Measurements from ENCODE around the gene ARAP2.

ARAP2 gene

DNA sequence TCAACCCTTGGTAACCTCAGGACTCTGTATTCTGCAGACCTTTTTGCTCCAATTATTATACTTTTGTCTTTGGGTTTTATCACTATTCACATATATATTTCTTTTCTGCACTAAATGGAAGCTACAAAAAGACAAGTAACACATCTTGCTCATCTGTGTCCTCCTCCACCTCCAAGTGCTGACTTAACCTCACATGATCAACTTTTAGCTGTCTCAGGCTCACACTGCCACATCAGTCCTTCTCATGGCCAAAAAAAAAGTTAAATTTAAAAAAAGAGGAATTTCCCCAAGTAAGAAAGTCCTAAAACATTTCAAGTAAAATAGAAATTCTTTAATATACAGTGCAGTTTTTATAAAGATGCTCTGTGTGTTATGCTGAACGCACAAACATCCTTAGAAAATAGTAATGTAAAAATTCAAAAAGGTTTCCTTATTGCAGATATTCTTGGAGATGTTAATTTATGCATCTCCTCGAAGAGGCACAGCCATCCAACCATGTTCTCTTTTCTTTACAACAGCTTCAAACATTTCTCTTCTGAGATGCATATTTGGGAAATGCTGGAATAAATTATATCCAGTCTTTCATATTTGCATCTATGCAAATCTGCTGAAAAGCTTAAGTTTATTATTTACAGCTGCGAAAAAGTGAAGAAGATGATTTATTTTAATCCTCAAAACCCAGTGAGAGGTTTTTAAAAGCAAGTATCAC, 37.6 kb downstream of the ARAP2 start:
- Histone ChIP-seq H3K27me3 (replicated peaks) (no peaks in the 10 kb centered on the region), H3K27ac (no peak overlapping the region), H3K4me3 (ENCODE audit: low read depth, low read length) (no peak overlapping the region), H3K36me3 (replicated peaks) (no peaks in the 10 kb centered on the region)
- in situ Hi-C loops (cut with HindIII; ENCODE audit: low pct_ligation_motif_present, low sequenced_read_pairs), result no loop called here
- no peak for DNase-seq
- TF ChIP-seq, protein P1, sequence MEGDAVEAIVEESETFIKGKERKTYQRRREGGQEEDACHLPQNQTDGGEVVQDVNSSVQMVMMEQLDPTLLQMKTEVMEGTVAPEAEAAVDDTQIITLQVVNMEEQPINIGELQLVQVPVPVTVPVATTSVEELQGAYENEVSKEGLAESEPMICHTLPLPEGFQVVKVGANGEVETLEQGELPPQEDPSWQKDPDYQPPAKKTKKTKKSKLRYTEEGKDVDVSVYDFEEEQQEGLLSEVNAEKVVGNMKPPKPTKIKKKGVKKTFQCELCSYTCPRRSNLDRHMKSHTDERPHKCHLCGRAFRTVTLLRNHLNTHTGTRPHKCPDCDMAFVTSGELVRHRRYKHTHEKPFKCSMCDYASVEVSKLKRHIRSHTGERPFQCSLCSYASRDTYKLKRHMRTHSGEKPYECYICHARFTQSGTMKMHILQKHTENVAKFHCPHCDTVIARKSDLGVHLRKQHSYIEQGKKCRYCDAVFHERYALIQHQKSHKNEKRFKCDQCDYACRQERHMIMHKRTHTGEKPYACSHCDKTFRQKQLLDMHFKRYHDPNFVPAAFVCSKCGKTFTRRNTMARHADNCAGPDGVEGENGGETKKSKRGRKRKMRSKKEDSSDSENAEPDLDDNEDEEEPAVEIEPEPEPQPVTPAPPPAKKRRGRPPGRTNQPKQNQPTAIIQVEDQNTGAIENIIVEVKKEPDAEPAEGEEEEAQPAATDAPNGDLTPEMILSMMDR (IDR thresholded peaks at IDR 0.05; ENCODE audit: low read depth, low read length, missing control alignments), result no peak

DNA sequence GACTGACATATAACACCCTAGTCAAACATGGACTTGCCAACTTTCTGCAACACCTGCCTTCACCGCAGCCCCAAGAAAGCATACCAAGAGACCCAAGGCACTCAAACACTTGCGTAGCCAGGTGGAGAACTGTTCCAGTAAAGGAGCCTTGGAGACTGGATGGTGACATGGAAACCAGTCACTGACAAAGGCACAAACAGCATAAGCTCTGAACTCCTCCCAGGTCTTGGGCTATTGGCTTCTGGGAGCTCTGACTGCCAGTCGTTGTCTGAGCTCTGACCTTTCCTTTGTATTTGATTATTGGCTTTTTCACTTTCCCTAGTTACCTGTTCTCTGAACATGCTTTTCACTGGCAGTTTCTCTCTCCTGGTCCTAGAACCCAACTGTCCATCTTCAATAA, 38.3 kb downstream of the ARAP2 start:
- no peaks in the 10 kb centered on the region for H3K27me3 ChIP-seq (replicated peaks)
- H3K27ac ChIP-seq, result no peak overlapping the region
- H3K4me3 ChIP-seq (ENCODE audit: low read depth, low read length), result no peak overlapping the region
- no peaks in the 10 kb centered on the region for H3K36me3 ChIP-seq (replicated peaks)
- TF ChIP-seq, protein P1 (IDR thresholded peaks at IDR 0.05; ENCODE audit: low read depth, low read length, missing control alignments), result no peak
- DNase-seq, result no peak
- in situ Hi-C loops (cut with HindIII; ENCODE audit: low pct_ligation_motif_present, low sequenced_read_pairs), result no loop called here

DNA sequence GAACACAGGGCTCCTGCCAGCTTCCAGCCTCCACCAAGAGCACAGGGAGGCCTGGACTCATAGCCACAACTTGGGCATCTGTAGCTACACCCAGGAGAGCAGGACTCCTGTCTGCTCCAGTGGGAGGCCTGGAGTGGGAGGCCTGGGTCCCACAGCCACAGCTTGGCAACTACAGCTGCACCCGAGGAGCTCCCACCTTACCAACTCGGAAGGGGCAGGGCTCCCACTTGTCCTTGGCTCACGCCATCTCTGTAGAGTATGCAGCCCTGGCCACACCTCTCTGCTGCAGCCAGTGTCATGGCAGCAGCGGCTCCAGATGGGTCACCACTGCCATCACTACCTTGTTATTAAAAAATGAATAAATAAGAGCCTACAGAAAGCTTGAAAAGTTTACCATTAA, 45.5 kb downstream of the ARAP2 start:
- in situ Hi-C loops (cut with HindIII; ENCODE audit: low pct_ligation_motif_present, low sequenced_read_pairs), result no loop called here
- TF ChIP-seq, protein P1 (IDR thresholded peaks at IDR 0.05; ENCODE audit: low read depth, low read length, missing control alignments), result no peak

DNA sequence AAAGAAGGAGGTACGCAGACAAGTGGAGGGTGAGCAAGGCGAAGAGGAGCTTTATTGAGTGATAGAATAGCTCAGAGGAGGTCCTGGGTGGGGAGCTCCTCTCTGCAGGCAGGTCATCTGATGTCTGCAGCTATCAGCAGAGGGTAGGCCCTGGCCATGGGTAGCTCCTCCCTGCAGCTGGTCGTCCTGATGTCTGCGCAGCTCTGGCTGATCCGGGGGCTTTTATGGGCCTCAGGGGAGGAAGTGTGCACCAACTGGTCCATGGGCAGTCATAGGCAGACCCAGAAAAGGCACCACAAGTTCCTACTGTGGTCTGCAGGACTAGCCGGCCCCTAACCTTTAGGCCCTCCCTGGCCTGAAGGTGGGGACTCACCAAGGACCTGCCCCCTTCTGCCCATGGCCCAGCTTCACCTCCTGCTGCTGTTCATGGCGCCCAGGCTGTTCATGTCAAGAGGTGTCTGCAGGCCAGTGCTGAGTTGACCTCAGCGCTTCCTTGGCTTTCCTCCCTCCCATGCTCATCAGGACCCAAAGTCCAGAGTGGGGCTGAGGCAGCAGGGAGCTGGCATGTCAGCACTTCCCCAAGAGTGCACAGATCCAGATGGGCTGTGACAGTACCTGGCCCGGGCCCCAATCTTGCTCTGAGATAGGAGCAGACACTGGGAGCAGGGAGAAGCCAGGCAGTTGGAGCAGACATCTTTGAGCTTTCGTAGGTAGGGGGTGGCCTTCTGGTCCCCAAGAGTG, 46.1 kb downstream of the ARAP2 start:
- Histone ChIP-seq H3K36me3 (replicated peaks) (no peaks in the 10 kb centered on the region), H3K4me3 (ENCODE audit: low read depth, low read length) (no peak overlapping the region), H3K27ac (no peak overlapping the region), H3K27me3 (replicated peaks) (no peaks in the 10 kb centered on the region)
- in situ Hi-C loops (cut with HindIII; ENCODE audit: low pct_ligation_motif_present, low sequenced_read_pairs), result no loop called here
- TF ChIP-seq, protein P1 (IDR thresholded peaks at IDR 0.05; ENCODE audit: low read depth, low read length, missing control alignments), result no peak
- DNase-seq, result no peak

More for the DNA sequence above, 45.5 kb downstream of the ARAP2 start:
- H3K27ac ChIP-seq, result no peak overlapping the region
- H3K36me3 ChIP-seq (replicated peaks), result no peaks in the 10 kb centered on the region
- H3K27me3 ChIP-seq (replicated peaks), result no peaks in the 10 kb centered on the region
- H3K4me3 ChIP-seq (ENCODE audit: low read depth, low read length), result no peak overlapping the region
- no peak for DNase-seq

DNA sequence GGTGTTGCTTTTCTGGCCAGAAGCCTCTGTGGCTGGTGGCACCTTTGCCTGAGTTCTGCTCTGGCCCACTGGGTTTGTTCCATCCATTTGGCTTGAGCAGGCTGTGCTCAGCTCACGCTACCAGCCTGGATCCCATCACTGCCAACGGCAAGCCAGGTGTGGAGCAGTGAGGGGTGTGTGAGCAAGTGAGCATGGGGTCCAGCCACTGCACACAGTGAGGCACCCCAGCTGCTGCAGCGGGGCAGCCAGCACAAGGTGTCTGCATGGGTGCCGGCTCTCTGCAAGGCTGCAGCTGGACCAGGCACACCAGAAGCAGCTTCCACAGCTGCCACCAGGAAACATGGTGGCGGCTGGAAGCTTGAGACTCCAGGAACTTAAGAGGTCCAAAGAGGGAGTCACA, 46.8 kb downstream of the ARAP2 start:
- Histone ChIP-seq H3K27me3 (replicated peaks) (no peaks in the 10 kb centered on the region), H3K27ac (no peak overlapping the region), H3K4me3 (ENCODE audit: low read depth, low read length) (no peak overlapping the region), H3K36me3 (replicated peaks) (no peaks in the 10 kb centered on the region)
- in situ Hi-C loops (cut with HindIII; ENCODE audit: low pct_ligation_motif_present, low sequenced_read_pairs), result no loop called here
- DNase-seq, result no peak
- TF ChIP-seq, protein P1 (IDR thresholded peaks at IDR 0.05; ENCODE audit: low read depth, low read length, missing control alignments), result no peak

Data from brain microvascular endothelial cell (primary cell).